T follicular helper cell (primary cell): Measurements from ENCODE around the gene C1orf159.
A peak's percentile ranks its signal among the peaks of the same experiment; 100 is the strongest.

Experiments used
- DNase-seq: peaks from one replicate; pipeline ENCODE4 v3.0.0-alpha.2; 2020; ENCODE audit warnings: low read depth

The C1orf159 gene

GRCh38 chr1:1053682-1054081 is 62.2 kb downstream of the C1orf159 start:
- no peak for DNase-seq

GRCh38 chr1:1053022-1053421 is 62.9 kb downstream of the C1orf159 start:
- no peak for DNase-seq

GRCh38 chr1:1052003-1052840 is 63.7 kb downstream of the C1orf159 start:
- no peak for DNase-seq

GRCh38 chr1:1051127-1051810 is 64.6 kb downstream of the C1orf159 start:
- no peak for DNase-seq

GRCh38 chr1:1050577-1051052 is 65.3 kb downstream of the C1orf159 start:
- no peak for DNase-seq

GRCh38 chr1:1049318-1050165 is 66.3 kb downstream of the C1orf159 start:
- no peak for DNase-seq

- no peak for DNase-seq
Measured at GRCh38 chr1:1048765-1049164, 67.1 kb downstream of the C1orf159 start.

- DNase-seq = no peak
Measured at GRCh38 chr1:1047963-1048362, 67.9 kb downstream of the C1orf159 start.

GRCh38 chr1:1047407-1047806 is 68.5 kb downstream of the C1orf159 start:
- DNase-seq = no peak

GRCh38 chr1:1046767-1047166 is 69.1 kb downstream of the C1orf159 start:
- no peak for DNase-seq

GRCh38 chr1:1046243-1046642 is 69.6 kb downstream of the C1orf159 start:
- DNase-seq = no peak

GRCh38 chr1:1045129-1045528 is 70.8 kb downstream of the C1orf159 start:
- no peak for DNase-seq

- DNase-seq = no peak
Measured at GRCh38 chr1:1044455-1045078, 71.3 kb downstream of the C1orf159 start.

GRCh38 chr1:1043921-1044320 is 72.0 kb downstream of the C1orf159 start:
- DNase-seq = no peak

- DNase-seq = no peak
Measured at GRCh38 chr1:1043411-1043810, 72.5 kb downstream of the C1orf159 start.

GRCh38 chr1:1042835-1043234 is 73.1 kb downstream of the C1orf159 start:
- DNase-seq = no peak

- DNase-seq = no peak
Measured at GRCh38 chr1:1041873-1042272, 74.0 kb downstream of the C1orf159 start.

- DNase-seq = no peak
Measured at GRCh38 chr1:1041092-1041523, 74.8 kb downstream of the C1orf159 start.

GRCh38 chr1:1040004-1040991 is 75.6 kb downstream of the C1orf159 start:
- peak; percentile 79 for DNase-seq

- no peak for DNase-seq
Measured at GRCh38 chr1:1039145-1039910, 76.6 kb downstream of the C1orf159 start.
